ENCODE results near the gene FAM120B.

FAM120B gene

DNA sequence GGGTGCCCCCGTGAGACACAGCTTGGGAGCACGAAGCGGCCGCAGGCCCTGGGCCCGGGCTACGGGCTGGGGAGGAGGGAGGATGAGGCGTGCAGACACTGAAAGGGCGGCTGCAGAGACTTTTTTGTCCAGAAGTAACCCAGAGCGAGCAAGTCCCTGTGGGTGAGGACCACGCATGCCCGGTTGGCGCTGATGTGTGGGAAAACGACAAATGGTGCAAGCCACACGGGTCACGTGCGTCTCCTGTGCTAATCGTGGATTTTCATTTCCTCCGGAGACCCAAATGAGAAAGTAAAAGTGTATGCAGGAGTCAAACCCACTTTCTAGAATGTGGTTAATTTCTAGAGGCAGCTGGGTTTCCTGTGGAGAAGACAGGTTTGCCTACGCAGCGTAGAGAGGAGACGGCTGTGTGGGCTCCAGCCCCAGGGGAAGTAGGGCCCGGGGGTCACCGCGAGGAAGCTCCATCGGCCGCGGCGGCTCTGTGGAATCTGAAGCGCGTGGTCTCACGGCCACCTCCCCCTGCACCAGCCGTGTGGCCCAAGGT lies 34.7 kb upstream of the FAM120B start:
- DNase-seq (ENCODE audit: low read depth in 2 of 2), result peak; percentile 55 to 58

DNA sequence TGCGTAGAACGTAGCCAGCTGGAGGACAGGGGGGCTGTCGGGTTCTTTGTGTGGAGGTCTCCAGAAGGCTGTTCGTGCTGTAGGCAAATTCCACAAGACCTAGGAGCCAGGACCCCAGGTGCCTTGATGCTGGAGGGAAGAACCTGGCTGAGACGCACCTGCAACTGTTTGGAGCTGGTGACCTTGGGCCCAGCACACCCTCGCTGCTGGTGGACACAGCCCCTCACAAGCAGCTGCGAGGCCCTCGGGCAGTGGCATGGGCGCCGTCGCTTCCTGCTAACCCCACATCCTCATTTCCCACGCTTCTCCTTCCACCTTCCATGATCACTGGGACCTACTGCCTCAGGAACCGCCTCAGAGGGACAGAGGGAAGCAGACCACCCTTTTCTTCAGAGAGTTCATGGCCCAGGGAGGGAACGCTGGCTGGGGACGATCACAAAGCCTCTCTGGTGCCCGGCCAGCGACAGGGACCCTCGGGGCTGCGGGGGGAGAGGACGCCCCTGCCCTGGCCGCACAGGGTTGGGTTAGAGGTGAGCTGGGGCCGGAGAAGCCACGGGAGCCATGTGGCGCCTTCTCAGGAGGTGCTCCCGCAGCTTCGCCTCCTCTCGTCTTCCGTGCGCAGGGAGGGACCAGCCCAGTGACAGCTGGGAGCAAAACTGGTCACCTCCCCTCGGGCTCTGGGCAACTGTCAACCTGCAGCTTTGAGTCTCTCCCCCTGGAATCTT lies 34.1 kb upstream of the FAM120B start:
- no peak for DNase-seq (ENCODE audit: low read depth in 2 of 2)

DNA sequence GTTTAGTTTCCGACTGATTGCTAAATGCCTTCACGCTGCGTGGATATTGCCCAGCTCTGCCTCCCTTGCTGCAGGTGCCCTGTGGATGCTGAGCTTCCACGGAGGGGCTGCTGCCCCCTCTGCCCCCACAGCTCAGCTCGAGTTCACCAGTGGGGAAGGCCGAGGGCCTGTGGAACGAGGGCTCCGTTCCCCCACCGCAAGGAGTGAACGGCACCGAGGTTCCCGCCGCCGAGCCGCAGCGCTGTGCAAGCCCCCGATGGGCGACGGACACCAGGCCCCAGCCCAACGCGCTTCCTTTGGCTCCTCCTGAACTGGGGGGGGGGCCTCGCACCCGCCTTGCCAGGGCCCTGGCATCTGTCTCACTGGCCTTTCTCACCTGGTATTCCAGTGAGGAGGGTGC lies 33.4 kb upstream of the FAM120B start:
- no peak for DNase-seq (ENCODE audit: low read depth in 2 of 2)

DNA sequence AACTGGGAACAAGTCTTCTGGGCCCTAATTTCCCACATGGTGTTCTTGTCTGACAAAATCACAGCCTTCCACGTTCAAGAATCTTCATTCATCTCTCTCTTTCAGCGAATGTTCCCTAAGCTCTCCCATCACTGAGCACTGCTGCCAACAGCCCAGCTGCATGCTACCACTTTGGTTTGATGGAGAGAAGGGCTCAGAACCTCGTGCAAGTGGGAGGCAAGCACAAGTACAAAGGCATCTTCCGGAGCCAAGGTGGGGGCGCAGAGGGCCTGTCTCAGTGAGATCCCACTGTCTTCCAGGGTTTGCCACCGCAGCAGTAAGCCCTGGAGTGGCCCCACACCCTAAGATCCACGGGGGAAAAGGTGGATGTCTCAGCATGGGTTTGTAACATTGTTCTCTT lies 32.9 kb upstream of the FAM120B start:
- DNase-seq (ENCODE audit: low read depth in 2 of 2), result no peak

GRCh38 chr6:170274713-170275560 lies 31.6 kb upstream of the FAM120B start:
- DNase-seq (ENCODE audit: low read depth in 2 of 2), result no peak

DNA sequence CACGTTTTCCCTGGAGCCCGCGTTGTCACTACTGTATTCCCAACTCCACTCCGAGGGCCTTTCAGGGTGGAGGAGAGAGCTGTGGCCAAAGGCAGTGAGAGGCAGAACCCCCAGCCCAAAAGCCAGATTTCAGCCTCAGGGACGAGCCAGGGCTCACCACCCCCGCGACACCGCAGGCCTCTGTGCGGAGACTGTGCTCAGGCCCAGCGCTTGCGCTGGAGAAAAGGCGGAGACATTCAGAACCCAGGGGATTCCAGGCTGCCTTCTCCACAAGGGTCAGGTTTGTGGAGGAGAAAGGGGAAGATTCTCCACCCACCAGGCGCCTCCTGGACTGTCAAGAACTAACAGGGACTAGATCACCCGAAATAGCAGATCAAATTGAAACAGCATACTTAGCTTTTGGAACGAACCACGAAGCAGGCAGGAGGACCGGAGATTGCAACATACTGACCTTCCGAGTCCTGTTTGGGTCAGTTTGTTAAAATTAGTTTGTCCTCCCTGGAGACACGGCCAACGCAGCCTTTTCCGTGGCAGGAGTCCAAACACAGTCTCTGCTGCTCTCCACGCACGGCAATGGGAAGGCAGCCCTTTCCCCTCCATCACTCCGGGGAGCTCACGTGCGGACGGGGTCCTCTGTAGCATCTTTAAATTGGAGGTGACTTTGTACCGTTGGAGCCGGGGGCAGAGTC lies 30.0 kb upstream of the FAM120B start:
- DNase-seq (ENCODE audit: low read depth in 2 of 2), result no peak

DNA sequence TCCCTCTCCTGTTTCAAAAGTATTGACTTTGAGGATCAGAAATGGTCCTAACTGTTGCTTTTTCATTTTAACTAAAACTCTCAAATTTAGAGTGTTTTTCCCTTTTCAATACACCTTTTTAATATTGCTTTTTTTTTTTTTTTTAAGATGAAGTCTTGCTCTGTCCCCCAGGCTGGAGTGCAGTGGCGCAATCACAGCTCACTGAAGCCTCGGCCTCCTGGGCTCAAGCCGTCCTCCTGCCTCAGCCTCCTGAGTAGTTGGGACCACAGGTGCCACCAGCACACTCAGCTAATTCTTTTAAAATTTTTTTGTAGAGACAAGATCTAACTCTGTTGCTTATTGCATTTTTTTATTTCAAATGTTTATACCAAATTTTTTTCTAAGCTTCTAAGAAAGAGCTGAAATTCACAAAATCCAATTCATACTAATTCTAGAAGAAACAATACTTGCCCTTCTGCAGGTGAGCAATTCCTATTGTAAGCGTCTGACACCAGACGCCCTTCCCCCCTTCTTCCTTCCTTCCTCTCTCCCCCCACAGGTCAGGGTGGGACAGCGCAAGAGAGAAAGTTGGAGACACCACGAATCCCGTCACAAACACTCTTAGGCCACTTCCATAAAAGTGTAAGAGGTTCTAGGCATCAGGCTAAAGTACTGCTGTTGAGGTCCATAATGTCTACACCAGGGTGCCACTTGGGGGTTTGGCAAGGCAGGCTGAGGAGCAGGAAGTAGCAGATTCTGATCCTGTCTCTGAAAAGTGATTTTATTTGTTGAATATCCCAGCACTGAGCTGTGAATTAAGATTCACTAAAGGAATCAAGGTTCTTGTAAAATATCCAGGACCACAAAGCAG lies 28.4 kb upstream of the FAM120B start:
- DNase-seq (ENCODE audit: low read depth in 2 of 2), result no peak

DNA sequence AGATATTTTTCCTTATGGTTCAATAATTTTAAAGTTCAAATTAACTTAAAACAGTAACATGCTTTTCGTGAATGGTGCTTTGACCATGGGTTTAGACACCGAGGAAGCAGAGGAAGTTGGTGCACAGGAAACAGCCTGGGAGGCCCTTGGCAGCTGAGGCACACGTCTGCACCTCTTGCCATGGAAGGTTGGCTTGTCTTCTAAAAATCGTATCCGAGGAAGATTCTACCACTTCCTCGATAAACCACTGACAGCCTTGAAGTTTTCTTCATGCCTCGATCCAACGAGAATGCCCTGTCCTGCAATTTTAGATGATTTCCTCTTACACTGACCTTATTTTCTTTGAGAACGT lies 27.8 kb upstream of the FAM120B start:
- DNase-seq (ENCODE audit: low read depth in 2 of 2), result no peak

DNA sequence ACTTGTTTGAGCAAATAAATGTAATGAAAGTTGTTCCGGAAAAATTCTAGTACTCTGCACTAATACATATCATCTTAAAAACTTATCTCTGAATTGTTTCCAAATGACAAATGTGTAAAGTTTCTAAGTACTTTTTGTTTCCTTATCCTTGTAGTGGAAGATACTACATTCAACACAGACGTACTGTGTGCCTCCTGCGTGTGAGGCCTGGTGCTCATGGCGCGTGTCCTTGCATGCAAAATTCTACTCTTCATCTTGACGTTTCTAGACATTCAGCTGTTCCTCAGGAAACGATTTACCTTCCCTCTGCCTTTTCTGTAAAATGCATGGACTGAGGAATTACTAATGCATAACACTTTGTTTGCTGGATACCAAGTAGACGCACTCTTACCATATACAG lies 27.1 kb upstream of the FAM120B start:
- DNase-seq (ENCODE audit: low read depth in 2 of 2), result no peak

DNA sequence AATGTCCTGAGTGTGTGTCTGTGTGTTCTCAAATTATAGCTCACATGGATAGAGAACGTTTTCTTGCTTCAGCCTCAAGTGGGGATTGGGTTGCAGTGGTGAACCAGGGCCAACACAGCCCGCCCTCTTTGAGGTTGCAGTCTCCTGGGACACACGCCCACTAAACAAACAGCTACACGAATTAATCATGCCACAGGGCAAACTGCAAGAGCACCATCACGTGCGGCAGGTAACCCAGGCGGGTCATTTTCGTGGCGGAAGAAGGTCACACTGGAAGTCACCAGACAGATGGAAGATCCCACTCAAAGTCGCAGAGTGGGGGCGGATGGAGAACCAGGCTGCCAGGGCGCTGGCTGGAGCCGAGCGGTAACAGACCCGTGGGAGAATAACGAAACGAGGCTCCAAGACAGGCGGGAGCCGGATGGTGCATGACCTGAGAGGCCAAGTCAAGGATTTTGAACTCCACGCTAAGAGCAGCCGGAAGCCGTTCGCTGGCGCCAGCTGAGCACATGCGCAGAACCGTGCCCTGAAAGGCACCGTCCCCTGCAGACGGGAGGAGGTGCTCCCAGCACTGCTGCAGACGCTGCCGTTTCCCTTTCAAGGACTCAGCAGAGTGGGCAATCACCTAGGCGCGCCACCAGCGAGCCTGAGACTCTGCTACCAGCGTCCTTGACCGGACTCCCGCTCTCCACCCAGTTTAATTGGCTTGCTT lies 26.4 kb upstream of the FAM120B start:
- DNase-seq (ENCODE audit: low read depth in 2 of 2), result no peak

- no peak for DNase-seq (ENCODE audit: low read depth in 2 of 2)
Measured at GRCh38 chr6:170280689-170281045, 25.9 kb upstream of the FAM120B start.

GRCh38 chr6:170281331-170282292 lies 24.9 kb upstream of the FAM120B start:
- DNase-seq (ENCODE audit: low read depth in 2 of 2), result no peak

- DNase-seq (ENCODE audit: low read depth in 2 of 2), result no peak
Measured at GRCh38 chr6:170282512-170283158, 23.9 kb upstream of the FAM120B start.

DNA sequence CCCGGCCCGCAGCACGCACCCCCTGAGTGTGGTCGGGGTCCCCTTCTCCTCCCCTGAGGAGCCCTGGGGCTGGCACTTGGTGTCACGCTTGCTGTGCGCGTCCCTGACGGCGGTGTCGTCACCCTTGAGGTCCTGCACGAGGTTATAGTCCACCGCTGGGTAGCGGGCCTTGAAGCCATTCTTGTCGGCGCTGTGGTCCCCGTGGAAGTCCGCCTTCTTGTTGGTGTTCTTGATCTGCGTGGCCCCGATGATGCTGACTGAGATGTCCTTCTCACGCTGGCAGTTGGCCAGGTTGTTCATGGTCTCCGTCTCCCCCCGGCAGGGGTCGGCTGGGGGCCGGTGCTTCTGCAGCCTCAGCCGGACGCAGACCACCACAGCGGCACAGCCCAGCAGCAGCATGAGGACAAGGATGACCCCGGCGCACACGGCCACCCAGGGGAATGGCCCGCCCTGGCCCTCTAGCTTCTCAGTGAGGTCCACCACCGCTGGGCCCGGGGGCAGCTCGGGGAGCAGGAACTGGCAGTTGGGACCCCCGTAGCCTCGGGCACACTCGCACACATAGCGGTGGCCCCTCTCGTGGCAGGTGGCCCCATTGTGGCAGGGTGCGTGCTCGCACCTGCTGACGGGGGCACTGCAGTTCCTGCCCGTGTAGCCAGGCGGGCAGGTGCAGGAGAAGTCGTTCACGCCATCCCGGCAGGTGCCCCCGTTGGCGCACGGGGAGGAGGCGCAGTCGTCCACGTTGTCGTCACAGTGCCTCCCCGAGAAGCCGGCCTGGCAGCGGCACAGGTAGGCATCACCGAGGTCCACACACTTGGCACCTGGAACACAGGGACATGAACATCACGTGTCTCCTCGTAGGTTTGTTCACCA lies 23.1 kb upstream of the FAM120B start:
- no peak for DNase-seq (ENCODE audit: low read depth in 2 of 2)

- no peak for DNase-seq (ENCODE audit: low read depth in 2 of 2)
Measured at GRCh38 chr6:170284126-170284773, 22.3 kb upstream of the FAM120B start.

DNA sequence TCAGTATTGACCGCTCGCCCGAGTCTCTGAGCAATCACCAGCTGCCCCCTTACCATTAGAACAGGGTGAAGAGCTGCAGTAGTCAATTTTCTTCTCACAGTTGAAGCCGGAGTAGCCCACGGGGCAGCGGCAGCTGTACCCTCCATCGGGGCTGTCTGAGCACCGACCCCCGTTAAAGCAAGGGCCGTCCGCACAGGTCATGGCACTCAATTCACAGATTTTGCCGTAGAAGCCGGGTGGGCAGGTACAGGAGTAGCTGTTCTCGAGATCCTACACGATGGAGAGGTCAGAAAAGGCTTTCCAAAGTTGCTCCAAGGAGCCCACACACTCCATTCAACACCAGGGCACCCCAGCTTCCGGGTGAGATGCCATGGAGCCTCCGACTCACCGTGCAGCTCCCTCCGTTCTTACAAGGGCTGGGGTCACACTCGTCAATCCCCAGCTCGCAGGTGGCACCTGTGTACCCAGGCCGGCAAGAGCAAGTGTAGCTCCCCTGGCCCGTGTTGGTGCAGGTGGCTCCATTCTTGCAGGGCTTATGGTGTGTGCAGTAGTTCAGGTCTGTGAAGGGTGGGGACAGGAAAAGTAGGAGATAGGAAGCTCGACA lies 21.6 kb upstream of the FAM120B start:
- DNase-seq (ENCODE audit: low read depth in 2 of 2), result no peak

DNA sequence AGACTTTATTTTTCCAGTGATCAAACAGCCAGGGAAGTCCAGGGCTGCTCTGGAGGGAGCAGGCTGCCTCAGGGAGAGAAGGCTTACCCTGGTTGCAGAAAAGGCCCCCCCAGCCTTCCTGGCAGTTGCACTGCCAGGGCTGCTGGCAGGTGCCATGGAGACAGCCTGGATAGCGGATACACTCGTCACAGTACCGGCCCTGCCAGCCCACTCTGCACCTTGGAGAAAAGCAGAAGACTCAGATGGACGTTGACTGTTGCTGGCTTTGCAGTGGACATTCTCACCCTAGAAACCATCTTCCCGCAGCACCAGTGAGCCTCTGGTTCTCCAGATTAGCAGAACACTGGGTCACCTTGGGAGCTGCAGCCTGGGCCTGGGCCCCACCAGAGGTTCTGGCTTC lies 21.1 kb upstream of the FAM120B start:
- DNase-seq (ENCODE audit: low read depth in 2 of 2), result no peak

Data from stimulated activated CD4-positive, alpha-beta T cell treated with anti-CD3 and anti-CD28 coated beads, Interleukin-4, amount 100 ng/mL, for 48 hours (primary cell).